ENCODE measurements around the gene PLCB2.

The PLCB2 gene

DNA sequence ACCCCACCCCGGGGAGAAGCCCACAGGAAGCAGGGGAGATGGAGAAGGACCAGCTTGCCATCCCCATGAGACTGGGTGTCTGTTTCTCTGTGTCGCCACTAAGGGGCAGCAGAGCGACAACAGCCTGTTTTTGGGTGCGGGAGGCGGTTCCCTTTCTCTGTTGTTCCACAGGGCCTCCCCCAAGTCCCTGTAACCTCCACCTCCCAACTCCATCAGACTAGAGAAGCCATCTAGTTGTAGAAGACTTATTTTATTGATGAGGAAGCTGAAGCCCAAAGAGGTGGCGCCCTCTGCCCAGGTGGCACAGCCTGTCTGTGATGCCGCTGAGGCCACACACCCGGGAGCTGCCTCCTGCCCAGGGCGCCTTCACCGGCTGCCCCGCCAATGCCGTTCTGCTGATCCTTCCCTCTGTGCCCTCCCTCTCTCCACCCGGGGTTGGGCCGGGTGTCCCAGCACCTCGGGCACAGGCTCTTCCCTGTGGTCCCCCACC lies 36.9 kb upstream of the PLCB2 start:
- TF ChIP-seq, protein P1, sequence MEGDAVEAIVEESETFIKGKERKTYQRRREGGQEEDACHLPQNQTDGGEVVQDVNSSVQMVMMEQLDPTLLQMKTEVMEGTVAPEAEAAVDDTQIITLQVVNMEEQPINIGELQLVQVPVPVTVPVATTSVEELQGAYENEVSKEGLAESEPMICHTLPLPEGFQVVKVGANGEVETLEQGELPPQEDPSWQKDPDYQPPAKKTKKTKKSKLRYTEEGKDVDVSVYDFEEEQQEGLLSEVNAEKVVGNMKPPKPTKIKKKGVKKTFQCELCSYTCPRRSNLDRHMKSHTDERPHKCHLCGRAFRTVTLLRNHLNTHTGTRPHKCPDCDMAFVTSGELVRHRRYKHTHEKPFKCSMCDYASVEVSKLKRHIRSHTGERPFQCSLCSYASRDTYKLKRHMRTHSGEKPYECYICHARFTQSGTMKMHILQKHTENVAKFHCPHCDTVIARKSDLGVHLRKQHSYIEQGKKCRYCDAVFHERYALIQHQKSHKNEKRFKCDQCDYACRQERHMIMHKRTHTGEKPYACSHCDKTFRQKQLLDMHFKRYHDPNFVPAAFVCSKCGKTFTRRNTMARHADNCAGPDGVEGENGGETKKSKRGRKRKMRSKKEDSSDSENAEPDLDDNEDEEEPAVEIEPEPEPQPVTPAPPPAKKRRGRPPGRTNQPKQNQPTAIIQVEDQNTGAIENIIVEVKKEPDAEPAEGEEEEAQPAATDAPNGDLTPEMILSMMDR (IDR thresholded peaks at IDR 0.05; ENCODE audit: low read depth, low read length, missing control alignments) = peak; percentile 83
- DNase-seq (ENCODE audit: extremely low read depth, low read depth) = no peak

DNA sequence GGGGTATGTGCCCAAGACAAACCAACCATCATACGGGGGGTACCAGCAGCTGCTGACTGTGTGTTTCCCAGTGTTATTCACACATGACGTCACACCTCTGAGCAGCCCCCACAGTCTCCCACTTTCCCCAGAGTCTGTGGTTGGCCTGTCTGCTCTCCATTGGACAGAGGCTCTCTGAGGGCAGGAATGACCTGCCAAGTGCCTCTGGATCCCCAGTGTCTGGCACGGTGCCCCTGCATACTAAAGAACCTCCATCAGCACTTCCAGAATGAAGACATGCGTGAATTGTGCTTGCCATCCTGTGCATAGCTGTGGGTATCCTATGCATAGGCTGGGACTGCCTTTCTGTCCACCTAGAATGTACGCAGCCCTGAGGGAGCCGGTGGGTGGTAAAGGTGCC lies 36.5 kb upstream of the PLCB2 start:
- no peak overlapping the region for H3K4me3 ChIP-seq (replicated peaks; ENCODE audit: low read depth, low read length)
- DNase-seq (ENCODE audit: extremely low read depth, low read depth) = no peak
- TF ChIP-seq, protein P1 (IDR thresholded peaks at IDR 0.05; ENCODE audit: low read depth, low read length, missing control alignments) = no peak

More for the DNA sequence above, 36.9 kb upstream of the PLCB2 start:
- no peak overlapping the region for H3K4me3 ChIP-seq (replicated peaks; ENCODE audit: low read depth, low read length)

DNA sequence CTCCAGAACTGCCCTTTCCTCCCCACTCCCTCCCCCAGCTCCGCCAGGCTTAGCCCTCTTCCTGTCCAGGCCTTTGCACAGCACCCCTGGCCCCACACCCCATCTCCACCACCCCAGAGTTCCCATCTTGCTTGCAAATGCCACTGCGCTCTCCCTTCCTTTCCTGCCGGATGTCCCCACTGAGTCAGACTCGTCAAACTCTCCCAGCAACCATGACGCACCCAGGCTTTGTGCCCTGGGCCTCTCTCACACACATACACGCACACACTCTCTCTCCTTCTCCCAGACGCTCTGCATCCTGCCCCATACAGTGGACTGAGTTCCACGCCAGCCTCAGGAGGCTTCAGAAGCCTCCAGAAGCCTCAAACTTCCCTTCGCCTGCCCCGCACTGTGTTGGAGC lies 35.8 kb upstream of the PLCB2 start:
- TF ChIP-seq, protein P1 (IDR thresholded peaks at IDR 0.05; ENCODE audit: low read depth, low read length, missing control alignments) = no peak
- H3K4me3 ChIP-seq (replicated peaks; ENCODE audit: low read depth, low read length) = no peak overlapping the region
- no peak for DNase-seq (ENCODE audit: extremely low read depth, low read depth)

DNA sequence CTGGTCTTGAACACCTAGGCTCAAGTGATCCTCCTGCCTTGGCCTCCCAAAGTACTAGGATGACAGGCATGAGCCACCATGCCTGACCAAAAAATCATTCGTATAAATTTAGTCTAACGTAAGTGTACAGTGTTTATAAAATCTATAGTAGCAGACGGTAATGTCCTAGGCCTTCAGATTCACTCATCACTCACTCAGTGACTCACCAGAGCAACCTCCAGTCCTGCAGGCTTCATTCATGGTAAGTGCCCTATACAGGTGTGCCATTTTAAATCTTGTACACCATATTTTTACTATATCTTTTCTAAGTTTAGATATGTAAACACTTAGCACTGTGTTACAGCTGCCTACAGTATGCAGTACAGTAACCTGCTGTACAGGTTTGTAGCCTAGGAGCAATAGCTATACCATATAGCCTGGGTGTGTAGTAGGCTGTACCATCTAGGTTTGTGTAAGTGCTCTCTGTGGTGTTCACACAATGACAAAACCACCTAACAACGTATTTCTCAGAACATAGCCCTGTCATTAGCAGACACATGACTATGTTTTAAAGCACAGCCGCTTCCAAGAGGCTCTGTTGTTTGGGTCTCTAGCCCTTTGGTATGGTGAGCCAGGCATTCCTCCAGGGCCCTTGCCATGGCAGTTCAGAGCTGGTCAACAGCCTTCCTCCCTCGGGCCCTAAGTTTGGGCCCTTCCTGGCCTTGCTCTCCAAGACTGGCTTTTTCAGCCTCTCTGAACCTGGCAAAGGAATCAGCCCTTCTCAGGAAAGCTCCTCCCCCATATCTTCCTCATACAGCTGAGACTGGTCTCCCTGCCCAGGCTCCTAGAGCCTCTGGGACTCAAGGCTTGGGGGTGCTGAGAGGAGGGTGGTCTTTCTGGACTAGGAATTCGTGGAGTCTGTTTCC lies 34.9 kb upstream of the PLCB2 start:
- DNase-seq (ENCODE audit: extremely low read depth, low read depth) = no peak
- no peak overlapping the region for H3K4me3 ChIP-seq (replicated peaks; ENCODE audit: low read depth, low read length)

DNA sequence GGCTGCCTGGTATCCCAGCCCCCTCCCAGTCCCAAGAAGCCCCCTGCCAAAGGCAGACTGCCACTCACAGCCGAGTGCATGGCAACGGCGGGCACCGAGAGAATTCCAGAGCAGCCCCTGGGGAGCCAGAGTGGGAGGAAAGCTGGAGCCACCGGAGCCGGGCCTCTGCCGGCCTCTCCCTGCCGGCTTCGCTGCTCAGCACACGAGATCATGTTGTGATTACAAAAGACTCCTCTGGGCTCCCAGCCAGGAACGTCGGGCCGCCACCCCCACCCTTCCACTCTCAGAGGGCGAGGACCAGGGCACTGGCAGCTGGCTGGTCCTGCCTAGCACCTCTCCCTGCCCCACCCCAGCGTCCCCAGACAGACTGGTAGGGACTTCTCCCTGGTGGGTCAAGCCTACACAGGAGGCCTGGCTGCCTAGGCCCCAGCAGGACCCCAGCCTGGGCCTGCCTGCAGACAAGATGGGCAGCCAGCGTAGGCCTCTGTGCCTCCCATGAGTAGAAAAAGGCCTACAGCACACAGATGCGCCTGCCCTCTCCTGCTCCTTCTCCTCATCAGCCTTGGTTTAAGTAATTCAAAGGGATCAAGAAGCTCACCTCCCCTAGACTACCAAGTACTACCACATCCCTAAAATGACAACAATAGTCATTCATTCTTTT lies 33.1 kb upstream of the PLCB2 start, which contains the start of gene CCDC9B:
Gene CCDC9B, minus strand, starts transcription at position 200 of the 661 bp plus-strand sequence. Its CDS starts 120 bp downstream, at position 80.
- TF ChIP-seq, protein P1 (IDR thresholded peaks at IDR 0.05; ENCODE audit: low read depth, low read length, missing control alignments) = no peak
- peak within 1 kb of the TSS; percentile 39 for H3K4me3 ChIP-seq (replicated peaks; ENCODE audit: low read depth, low read length)
- DNase-seq (ENCODE audit: extremely low read depth, low read depth) = no peak

More for the DNA sequence above, 34.9 kb upstream of the PLCB2 start:
- TF ChIP-seq, protein P1 (IDR thresholded peaks at IDR 0.05; ENCODE audit: low read depth, low read length, missing control alignments) = no peak

DNA sequence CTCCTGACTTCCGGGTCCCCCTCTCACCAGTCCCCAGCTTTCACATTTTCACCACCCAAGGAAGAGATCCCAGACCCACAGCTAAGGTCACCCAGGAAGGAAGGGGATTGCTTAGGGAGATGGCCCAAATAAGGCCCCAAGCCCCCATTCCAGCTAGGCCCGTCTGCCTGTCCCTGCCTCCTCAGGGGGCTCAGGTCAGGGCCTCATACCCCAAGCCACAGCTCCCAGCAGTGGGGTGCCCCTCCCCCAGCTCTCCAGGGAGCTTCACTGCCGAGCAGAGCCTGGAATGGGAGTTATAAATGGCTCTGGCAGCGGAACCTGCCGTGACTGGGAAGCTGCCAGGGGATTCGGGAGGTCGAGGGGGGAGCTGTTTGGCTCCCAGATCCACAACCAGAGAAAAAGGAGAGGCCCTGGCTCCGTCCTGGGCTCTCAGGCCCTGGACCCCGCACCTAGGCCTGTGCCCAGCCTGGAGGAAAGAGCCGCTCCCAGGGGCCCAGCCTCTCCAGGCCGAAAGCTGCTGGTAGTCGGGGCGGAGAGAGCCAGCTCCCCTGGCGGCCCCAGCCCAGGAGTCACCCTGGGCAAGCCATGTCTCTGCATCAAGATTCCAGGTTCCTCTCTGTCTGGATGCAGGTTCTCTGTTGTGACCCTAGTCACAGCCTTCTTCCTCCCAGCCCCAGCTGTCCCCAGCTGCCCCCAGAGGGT lies 32.5 kb upstream of the PLCB2 start:
- TF ChIP-seq, protein P1 (IDR thresholded peaks at IDR 0.05; ENCODE audit: low read depth, low read length, missing control alignments) = no peak
- peak overlapping the region; percentile 39 for H3K4me3 ChIP-seq (replicated peaks; ENCODE audit: low read depth, low read length)
- no peak for DNase-seq (ENCODE audit: extremely low read depth, low read depth)

All from HFF-Myc (cell line).